GM19328 (cell line): ENCODE measurements around the gene OSTN.
"Not testable (repeated sequence)": the region's sequence is repeated elsewhere in the genome, so short reads cannot be mapped to it uniquely, and the experiment has no call there.

Experiments used
- ATAC-seq: cut with Tn5 transposase; IDR thresholded peaks from one replicate; pipeline ENCODE4 v1.9.1; 2021; ENCODE audit warnings: mild to moderate bottlenecking, moderate library complexity; ENCODE audit not compliant: unreplicated experiment

OSTN gene

GRCh38 chr3:191262650-191263049 lies 63.6 kb downstream of the OSTN start:
- ATAC-seq: no peak

- ATAC-seq: peak; percentile 90
Observed at GRCh38 chr3:191263365-191263764, 64.3 kb downstream of the OSTN start.

- ATAC-seq: no peak
Observed at GRCh38 chr3:191263850-191264249, 64.8 kb downstream of the OSTN start.

GRCh38 chr3:191268737-191269136 lies 69.7 kb downstream of the OSTN start:
- no peak for ATAC-seq

- ATAC-seq: peak; percentile 83
Observed at GRCh38 chr3:191269289-191270085, 70.4 kb downstream of the OSTN start.

- not testable (repeated sequence) for ATAC-seq
Observed at GRCh38 chr3:191275244-191275643, 76.2 kb downstream of the OSTN start.

- ATAC-seq: no peak
Observed at GRCh38 chr3:191275751-191276150, 76.7 kb downstream of the OSTN start.

- ATAC-seq: no peak
Observed at GRCh38 chr3:191280111-191280510, 81.1 kb downstream of the OSTN start.

GRCh38 chr3:191280882-191281281 lies 81.8 kb downstream of the OSTN start:
- ATAC-seq: no peak

- ATAC-seq: no peak
Observed at GRCh38 chr3:191282251-191283185, 83.5 kb downstream of the OSTN start.

- ATAC-seq: no peak
Observed at GRCh38 chr3:191283400-191283799, 84.4 kb downstream of the OSTN start.

GRCh38 chr3:191290311-191291025 lies 91.4 kb downstream of the OSTN start:
- ATAC-seq: peak; percentile 80

GRCh38 chr3:191292243-191293015 lies 93.4 kb downstream of the OSTN start:
- no peak for ATAC-seq

- ATAC-seq: no peak
Observed at GRCh38 chr3:191294291-191294690, 95.2 kb downstream of the OSTN start.

GRCh38 chr3:191296041-191296541 lies 97.0 kb downstream of the OSTN start:
- peak; percentile 71 for ATAC-seq

GRCh38 chr3:191298846-191299245 lies 99.8 kb downstream of the OSTN start:
- no peak for ATAC-seq

- no peak for ATAC-seq
Observed at GRCh38 chr3:191300422-191300821, 101.4 kb downstream of the OSTN start.

- peak; percentile 69 for ATAC-seq
Observed at GRCh38 chr3:191301017-191301416, 102.0 kb downstream of the OSTN start.

- no peak for ATAC-seq
Observed at GRCh38 chr3:191301782-191302411, 102.9 kb downstream of the OSTN start.

- no peak for ATAC-seq
Observed at GRCh38 chr3:191302451-191302850, 103.4 kb downstream of the OSTN start.
